ENCODE data around the gene UTY. TPM values are rescaled to one million over a fixed set of nuclear protein-coding genes. Genes with fewer than 3 reads are reported as not detected.
A peak's percentile ranks its signal among the peaks of the same experiment; 100 is the strongest.

UTY gene
- 10 to 100 TPM; 15.9 to 20.2 TPM for total RNA-seq

DNA sequence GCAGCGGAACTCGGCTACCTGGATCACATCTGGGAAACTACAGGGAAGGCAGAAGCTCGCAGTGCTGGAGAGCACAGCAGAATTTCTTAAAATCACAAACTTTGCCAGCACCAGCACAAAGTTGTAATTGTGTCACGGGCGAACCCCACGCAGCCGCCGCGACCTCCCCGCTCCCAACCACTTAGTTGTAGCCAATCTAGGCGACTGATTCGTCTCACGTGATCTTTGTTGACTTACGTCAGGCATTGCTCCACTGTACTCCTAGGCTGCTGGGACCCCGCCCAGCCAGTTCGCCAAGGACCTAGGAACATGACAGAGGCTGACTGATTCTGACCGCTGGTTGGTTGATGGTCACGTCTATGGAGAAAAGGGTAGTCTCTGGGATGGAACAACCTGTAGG lies at the start of gene UTY:
UTY (minus strand) TSS at position 206 of the 400 bp plus-strand sequence. CDS start 368 bp downstream, outside the sequence.
- Mint-ChIP-seq H3K9me3 (no peaks in the 10 kb centered on the region), H3K4me1 (ENCODE audit: low read depth) (peaks cover 15% of the 10 kb centered on the region), H3K36me3 (ENCODE audit: low read depth) (peaks cover 7% of the 10 kb centered on the region), H3K27me3 (ENCODE audit: low read depth) (no peaks in the 10 kb centered on the region), H3K27ac (peak within 1 kb of the TSS; percentile 93), H3K4me3 (peak within 1 kb of the TSS; percentile 75)
- intact Hi-C loops (cut with micrococcal nuclease), result loop anchor here (1.0 to 2.0 kb wide), 2 partner anchors 575 to 817 kb away; no protein-coding TSS in a partner anchor
- CTCF ChIA-PET, result interaction anchor here (1.0 kb wide), 1 partner anchor 100 kb away, joined by 3 read pairs; no protein-coding TSS in a partner anchor
- peak; percentile 82 for DNase-seq

DNA sequence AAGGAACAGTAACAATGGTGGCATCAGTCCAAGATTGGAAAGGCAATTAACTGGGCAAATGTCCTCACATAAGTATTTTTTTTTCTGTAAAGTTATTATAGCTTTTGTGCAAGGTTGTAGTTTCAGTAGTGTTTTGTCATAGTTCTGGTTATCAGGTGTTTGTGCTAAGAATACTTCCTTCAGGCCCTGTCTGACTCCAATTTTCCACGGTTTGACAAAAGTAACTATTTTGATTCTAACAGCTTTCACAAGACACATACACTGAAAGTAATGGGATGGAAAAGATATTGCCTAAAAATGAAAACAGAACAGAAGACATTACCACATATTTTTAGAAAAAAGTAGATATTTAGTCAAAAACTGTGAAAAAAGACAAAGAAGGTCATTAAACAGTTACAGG lies 40.6 kb upstream of the UTY start:
- Mint-ChIP-seq H3K9me3 (no peaks in the 10 kb centered on the region), H3K4me3 (no peak overlapping the region), H3K4me1 (ENCODE audit: low read depth) (peaks cover 3% of the 10 kb centered on the region), H3K27me3 (ENCODE audit: low read depth) (no peaks in the 10 kb centered on the region), H3K36me3 (ENCODE audit: low read depth) (peaks cover 2% of the 10 kb centered on the region), H3K27ac (no peak overlapping the region)
- DNase-seq, result no peak
- intact Hi-C loops (cut with micrococcal nuclease), result no loop called here
- CTCF ChIA-PET, result interaction anchor here (1.3 kb wide), 1 partner anchor 18 kb away, joined by 6 read pairs; no protein-coding TSS in a partner anchor

DNA sequence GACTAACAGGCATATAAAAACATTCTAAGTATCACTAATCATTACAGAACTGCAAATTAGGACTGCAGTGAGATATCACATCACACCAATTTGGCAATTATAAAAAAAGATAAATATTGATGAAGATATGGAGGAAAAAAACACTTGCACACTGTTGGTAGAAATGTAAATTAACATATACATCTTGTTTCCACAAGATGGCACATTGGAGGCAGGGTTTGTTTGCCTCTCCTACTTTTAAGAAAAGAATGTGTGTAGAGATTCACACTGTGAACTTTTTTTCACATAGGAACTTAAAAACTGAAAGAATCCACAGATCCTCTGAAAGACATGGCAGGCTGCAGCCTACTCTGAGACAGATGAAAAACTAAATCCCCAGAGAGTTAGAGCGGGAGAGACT lies 21.4 kb upstream of the UTY start:
- Mint-ChIP-seq H3K4me3 (no peak overlapping the region), H3K9me3 (peaks cover 5% of the 10 kb centered on the region), H3K27ac (no peak overlapping the region), H3K4me1 (ENCODE audit: low read depth) (no peaks in the 10 kb centered on the region), H3K36me3 (ENCODE audit: low read depth) (no peaks in the 10 kb centered on the region), H3K27me3 (ENCODE audit: low read depth) (no peaks in the 10 kb centered on the region)
- CTCF ChIA-PET, result no interaction called here
- intact Hi-C loops (cut with micrococcal nuclease), result loop anchor here (1.0 kb wide), 1 partner anchor 228 kb away; no protein-coding TSS in a partner anchor
- DNase-seq, result no peak

DNA sequence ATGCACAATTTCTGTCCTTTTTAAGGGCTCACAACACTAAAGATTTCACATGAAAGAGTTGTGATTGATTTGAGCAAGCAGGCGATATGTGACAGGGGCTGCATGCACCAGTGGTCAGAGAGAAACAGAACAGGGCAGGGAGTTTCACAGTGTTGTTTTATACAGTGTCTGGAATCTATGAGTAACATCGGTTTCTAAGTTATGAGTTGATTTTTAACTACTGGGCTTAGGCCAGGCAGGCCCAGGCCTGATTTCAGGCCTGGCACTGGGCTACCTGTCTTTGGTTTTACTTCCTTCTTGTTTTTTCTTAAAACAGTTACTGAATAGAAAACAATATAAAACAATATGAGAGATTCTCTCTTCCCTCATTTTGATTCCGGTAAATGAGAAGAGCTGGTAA lies 13.9 kb upstream of the UTY start:
- Mint-ChIP-seq H3K36me3 (ENCODE audit: low read depth) (no peaks in the 10 kb centered on the region), H3K27ac (no peak overlapping the region), H3K4me1 (ENCODE audit: low read depth) (peaks cover 15% of the 10 kb centered on the region), H3K4me3 (no peak overlapping the region), H3K27me3 (ENCODE audit: low read depth) (no peaks in the 10 kb centered on the region), H3K9me3 (no peaks in the 10 kb centered on the region)
- no peak for DNase-seq
- CTCF ChIA-PET, result interaction anchor here (0.6 kb wide), 1 partner anchor 57 kb away, joined by 4 read pairs; no protein-coding TSS in a partner anchor
- intact Hi-C loops (cut with micrococcal nuclease), result no loop called here

DNA sequence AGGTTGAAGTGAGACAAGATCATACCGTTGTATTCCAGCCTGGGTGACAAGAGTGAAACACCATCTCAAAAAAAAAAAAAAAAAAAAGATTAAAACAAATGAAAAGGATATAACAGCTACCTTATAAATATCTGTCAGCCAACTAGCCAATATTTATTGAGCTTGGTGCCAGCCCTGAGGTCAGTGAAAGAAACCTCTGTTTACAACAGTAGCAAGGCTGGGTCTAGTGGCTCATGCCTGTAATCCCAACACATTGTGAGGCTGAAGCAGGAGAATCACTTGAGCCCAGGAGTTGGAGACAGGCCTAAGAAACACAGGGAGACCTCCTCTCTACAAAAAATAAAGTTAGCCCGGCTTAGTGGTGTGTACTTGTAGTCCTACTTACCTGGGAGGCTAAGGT lies 12.6 kb upstream of the UTY start:
- CTCF ChIA-PET, result no interaction called here
- H3K4me1 Mint-ChIP-seq (ENCODE audit: low read depth), result peaks cover 18% of the 10 kb centered on the region
- intact Hi-C loops (cut with micrococcal nuclease), result no loop called here
- no peak overlapping the region for H3K27ac Mint-ChIP-seq
- no peaks in the 10 kb centered on the region for H3K36me3 Mint-ChIP-seq (ENCODE audit: low read depth)
- DNase-seq, result no peak
- no peak overlapping the region for H3K4me3 Mint-ChIP-seq
- H3K27me3 Mint-ChIP-seq (ENCODE audit: low read depth), result no peaks in the 10 kb centered on the region
- H3K9me3 Mint-ChIP-seq, result no peaks in the 10 kb centered on the region

DNA sequence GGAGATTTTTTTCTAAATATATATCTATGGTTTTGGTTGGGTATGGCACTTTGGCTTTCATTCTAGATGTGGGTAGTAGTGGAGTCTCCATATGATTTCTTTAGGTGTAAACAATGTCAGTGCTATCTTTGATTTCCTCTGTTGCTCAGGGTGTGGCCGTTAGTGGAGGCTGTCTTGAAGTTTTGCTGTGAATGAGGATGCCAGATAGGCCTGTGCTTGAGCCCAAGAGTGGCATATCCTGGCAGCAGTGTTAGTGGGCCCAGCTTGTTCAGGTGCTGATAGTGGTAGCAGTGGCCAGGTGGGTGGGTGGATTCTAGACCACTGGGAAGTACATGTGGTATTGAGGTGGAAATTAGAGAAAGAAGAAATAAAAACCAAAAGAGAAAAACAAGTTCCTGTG lies 8.9 kb upstream of the UTY start:
- H3K36me3 Mint-ChIP-seq (ENCODE audit: low read depth), result no peaks in the 10 kb centered on the region
- intact Hi-C loops (cut with micrococcal nuclease), result no loop called here
- DNase-seq, result no peak
- H3K9me3 Mint-ChIP-seq, result no peaks in the 10 kb centered on the region
- CTCF ChIA-PET, result no interaction called here
- H3K4me1 Mint-ChIP-seq (ENCODE audit: low read depth), result peaks cover 13% of the 10 kb centered on the region
- H3K27ac Mint-ChIP-seq, result no peak overlapping the region
- no peak overlapping the region for H3K4me3 Mint-ChIP-seq
- H3K27me3 Mint-ChIP-seq (ENCODE audit: low read depth), result no peaks in the 10 kb centered on the region

DNA sequence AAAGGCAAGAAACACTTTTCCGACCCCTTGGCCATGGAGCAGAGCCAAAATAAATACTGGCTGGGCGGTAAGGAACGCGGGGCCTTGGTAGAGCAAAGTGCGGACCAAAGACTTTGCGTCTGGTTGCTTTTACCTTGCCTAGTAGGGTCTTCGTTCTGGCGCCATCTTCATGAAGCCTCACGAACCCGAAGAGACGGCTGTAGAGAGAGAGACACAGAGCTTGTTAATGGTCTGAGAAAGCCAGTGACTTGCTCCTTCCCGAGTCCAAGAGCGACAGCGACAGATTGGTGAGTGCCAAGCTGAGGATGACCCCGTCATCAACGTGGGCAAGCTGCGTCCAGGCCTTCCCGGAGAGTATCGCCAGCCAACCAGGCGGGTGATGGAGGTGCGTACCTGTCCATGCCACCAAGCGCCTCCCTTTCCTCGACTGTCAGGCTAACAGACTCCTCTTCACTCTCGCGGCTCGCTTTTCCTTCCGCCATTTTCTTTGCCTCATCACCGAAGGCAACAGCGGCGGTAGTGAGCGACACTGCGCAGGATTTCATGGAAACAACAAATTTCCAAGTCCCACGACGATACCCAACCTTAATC lies 617 bp downstream of the UTY start:
- H3K4me3 Mint-ChIP-seq, result peak overlapping the region; percentile 75
- H3K27me3 Mint-ChIP-seq (ENCODE audit: low read depth), result no peaks in the 10 kb centered on the region
- H3K4me1 Mint-ChIP-seq (ENCODE audit: low read depth), result peaks cover 21% of the 10 kb centered on the region
- peak overlapping the region; percentile 93 for H3K27ac Mint-ChIP-seq
- H3K9me3 Mint-ChIP-seq, result no peaks in the 10 kb centered on the region
- intact Hi-C loops (cut with micrococcal nuclease), result loop anchor here (2.0 kb wide), 1 partner anchor 816 kb away; no protein-coding TSS in a partner anchor
- CTCF ChIA-PET, result interaction anchor here (1.0 to 1.3 kb wide), 2 partner anchors 42 to 100 kb away, joined by 3 to 4 read pairs; no protein-coding TSS in a partner anchor
- peak; percentile 69 for DNase-seq
- peaks cover 11% of the 10 kb centered on the region for H3K36me3 Mint-ChIP-seq (ENCODE audit: low read depth)

DNA sequence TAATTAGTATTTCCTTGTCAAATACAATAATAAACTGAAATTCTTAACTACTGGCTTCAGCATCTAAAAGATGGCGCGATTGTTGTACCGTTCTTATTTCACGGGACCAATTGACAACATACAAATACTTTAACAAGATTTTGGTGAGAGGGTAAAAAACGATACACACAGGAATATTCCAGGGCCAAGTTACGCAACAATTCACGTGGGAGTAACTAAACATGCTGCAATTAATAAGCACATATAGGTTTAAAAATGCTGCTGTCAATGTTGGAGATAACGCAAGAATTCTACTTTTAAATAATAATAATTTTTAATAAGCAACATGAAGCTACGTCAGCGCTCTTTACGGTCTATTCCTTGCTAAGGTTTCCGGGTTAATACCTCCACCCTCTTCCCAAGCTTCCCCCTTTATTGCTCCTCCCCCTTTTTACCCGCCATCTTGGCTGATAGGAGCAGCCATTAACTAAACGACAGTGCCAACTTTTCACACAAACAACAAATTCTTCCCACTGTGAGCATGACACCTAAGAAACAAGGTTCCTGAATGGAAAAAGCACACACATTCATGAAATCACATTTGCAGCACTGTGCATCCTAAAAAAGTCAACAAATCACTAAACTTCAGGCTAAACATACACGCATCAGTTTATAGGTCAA lies 1.6 kb downstream of the UTY start:
- Mint-ChIP-seq H3K4me1 (ENCODE audit: low read depth) (peaks cover 27% of the 10 kb centered on the region), H3K36me3 (ENCODE audit: low read depth) (peaks cover 16% of the 10 kb centered on the region), H3K4me3 (peak overlapping the region; percentile 75), H3K27me3 (ENCODE audit: low read depth) (no peaks in the 10 kb centered on the region), H3K9me3 (no peaks in the 10 kb centered on the region), H3K27ac (peak overlapping the region; percentile 93)
- CTCF ChIA-PET, result interaction anchor here (1.3 kb wide), 1 partner anchor 41 kb away, joined by 4 read pairs; no protein-coding TSS in a partner anchor
- intact Hi-C loops (cut with micrococcal nuclease), result loop anchor here (2.0 kb wide), 1 partner anchor 815 kb away; no protein-coding TSS in a partner anchor
- peak; percentile 59 for DNase-seq

DNA sequence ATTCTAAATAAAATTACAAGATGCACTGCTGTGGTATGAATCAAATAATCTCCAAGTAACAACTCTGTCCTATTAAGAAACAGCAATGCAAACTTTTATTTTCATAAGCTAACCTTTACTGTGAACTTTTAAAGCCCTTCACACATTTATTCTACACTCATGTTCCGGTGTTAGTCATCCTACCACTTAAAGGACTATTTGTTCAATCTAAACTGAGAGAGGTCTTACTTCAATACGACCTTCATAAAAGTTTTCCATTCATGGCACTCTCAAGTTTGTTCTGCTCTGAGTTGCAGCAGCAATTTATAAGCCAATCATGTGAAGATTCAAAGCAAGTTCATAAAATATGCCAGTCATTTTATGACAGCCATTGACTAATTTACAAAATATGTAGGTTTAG lies 4.8 kb downstream of the UTY start:
- Mint-ChIP-seq H3K9me3 (no peaks in the 10 kb centered on the region), H3K27me3 (ENCODE audit: low read depth) (no peaks in the 10 kb centered on the region), H3K4me1 (ENCODE audit: low read depth) (peaks cover 45% of the 10 kb centered on the region), H3K27ac (peak overlapping the region; percentile 77), H3K4me3 (no peak overlapping the region), H3K36me3 (ENCODE audit: low read depth) (peaks cover 19% of the 10 kb centered on the region)
- CTCF ChIA-PET, result no interaction called here
- DNase-seq, result no peak
- intact Hi-C loops (cut with micrococcal nuclease), result loop anchor here (1.0 to 2.0 kb wide), 4 partner anchors 38 to 865 kb away; no protein-coding TSS in a partner anchor

DNA sequence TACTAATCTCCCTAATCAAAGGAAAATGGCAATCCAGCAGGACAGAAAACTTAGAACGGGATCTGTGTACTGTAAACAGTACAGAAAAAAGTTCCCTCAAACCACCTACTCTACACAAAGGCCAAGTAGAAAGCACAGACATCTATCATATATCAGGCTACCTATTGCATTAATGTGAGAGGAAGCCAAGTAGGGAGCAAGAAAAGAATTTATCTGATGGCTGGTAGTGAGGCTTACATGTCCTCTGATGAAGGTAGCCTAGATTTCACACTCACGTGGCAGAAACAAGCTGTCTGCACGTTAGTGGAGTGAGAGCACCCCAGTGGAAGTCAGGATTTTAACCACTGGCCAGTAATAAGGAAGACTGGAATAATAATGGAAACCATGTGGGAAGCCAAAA lies 28.3 kb downstream of the UTY start:
- DNase-seq, result no peak
- Mint-ChIP-seq H3K36me3 (ENCODE audit: low read depth) (peaks cover 16% of the 10 kb centered on the region), H3K27me3 (ENCODE audit: low read depth) (no peaks in the 10 kb centered on the region), H3K27ac (no peak overlapping the region), H3K4me3 (no peak overlapping the region), H3K9me3 (no peaks in the 10 kb centered on the region), H3K4me1 (ENCODE audit: low read depth) (peaks cover 56% of the 10 kb centered on the region)
- CTCF ChIA-PET, result no interaction called here
- intact Hi-C loops (cut with micrococcal nuclease), result no loop called here

DNA sequence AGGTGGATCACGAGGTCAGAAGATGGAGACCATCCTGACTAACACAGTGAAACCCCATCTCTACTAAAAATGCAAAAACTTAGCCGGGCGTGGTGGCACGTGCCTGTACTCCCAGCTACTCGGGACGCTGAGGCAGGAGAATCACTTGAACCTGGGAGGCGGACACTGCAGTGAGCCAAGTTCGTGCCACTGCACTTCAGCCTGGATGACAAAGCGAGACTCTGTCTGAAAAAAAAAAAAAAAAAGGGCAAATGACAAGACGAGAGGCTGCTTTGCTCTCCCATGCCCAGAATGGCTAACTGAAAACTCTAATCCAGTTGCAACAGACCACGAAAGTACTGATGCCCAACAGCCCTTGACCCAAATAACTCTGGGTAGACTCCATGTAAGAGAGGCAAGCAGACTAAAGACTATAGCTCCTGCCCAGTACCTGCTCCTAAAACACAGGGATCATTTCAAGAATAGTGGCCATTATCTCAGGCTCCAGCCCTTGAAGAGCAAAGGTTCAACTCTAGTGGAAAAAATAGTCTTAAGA lies 29.2 kb downstream of the UTY start:
- Mint-ChIP-seq H3K9me3 (no peaks in the 10 kb centered on the region), H3K4me3 (no peak overlapping the region), H3K27ac (no peak overlapping the region), H3K27me3 (ENCODE audit: low read depth) (no peaks in the 10 kb centered on the region), H3K4me1 (ENCODE audit: low read depth) (peaks cover 57% of the 10 kb centered on the region), H3K36me3 (ENCODE audit: low read depth) (peaks cover 16% of the 10 kb centered on the region)
- intact Hi-C loops (cut with micrococcal nuclease), result no loop called here
- CTCF ChIA-PET, result interaction anchor here (0.7 kb wide), 1 partner anchor 208 kb away, joined by 3 read pairs; no protein-coding TSS in a partner anchor
- DNase-seq, result no peak

DNA sequence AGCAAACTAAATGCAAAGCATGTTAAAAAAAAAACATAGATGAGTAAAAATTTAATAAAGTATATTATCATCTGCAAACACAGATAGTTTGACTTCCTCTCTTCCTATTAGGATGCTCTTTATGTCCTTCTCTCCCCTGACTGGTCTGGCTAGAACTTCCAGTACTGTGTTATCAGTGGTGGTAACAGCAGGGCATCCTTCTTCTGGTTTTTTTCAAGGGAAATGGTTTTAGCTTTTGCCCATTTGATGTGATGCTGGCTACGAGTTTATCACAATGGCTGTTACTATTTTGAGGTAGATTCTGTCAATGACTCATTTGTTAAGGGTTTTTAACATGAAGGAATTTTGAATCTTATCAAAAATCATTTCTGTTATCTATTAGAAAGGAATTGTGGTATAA lies 34.3 kb downstream of the UTY start:
- no peaks in the 10 kb centered on the region for H3K27me3 Mint-ChIP-seq (ENCODE audit: low read depth)
- no peak overlapping the region for H3K4me3 Mint-ChIP-seq
- CTCF ChIA-PET, result no interaction called here
- peaks cover 24% of the 10 kb centered on the region for H3K36me3 Mint-ChIP-seq (ENCODE audit: low read depth)
- peaks cover 38% of the 10 kb centered on the region for H3K4me1 Mint-ChIP-seq (ENCODE audit: low read depth)
- intact Hi-C loops (cut with micrococcal nuclease), result no loop called here
- no peak for DNase-seq
- H3K27ac Mint-ChIP-seq, result peak overlapping the region; percentile 30
- no peaks in the 10 kb centered on the region for H3K9me3 Mint-ChIP-seq

All from activated naive CD4-positive, alpha-beta T cell treated with anti-CD3 and anti-CD28 coated beads for 36 hours (primary cell).